IMR-90 (cell line): Measurements from ENCODE around the gene COL5A1. TPM values are rescaled to one million over a fixed set of nuclear protein-coding genes. Genes with fewer than 3 reads are reported as not detected.

Source experiments
- ATAC-seq: fragments of 200-7000 bp; cut with Tn5 transposase; 2 replicates; pipeline ENCODE4 v1.9.1; 2020; ENCODE audit warnings: low read depth, mild to moderate bottlenecking, moderate library complexity
- BruUV-seq: library from RNA; stranded (reverse); fragments of 400-500 nt; replicated peaks from 2 replicates; lab custom pipeline; 2021; lab: Mats Ljungman, UMichigan
- CTCF ChIA-PET: fragments of 300-600 bp; formaldehyde crosslinking; extraction: SDS; loops from one replicate; lab custom pipeline; 2021; ENCODE audit warnings: antibody characterized with exemption; lab: Yijun Ruan, JAX
- POLR2A ChIA-PET: fragments of 300-600 bp; sonication (Branson Sonifier 250); formaldehyde crosslinking; loops from one replicate; lab custom pipeline; 2022; ENCODE audit warnings: antibody characterized with exemption; ENCODE audit not compliant: unreplicated experiment; lab: Charles Lee
- DNase-seq: peaks from one replicate; pipeline ENCODE4 v3.0.0; 2013
- H2AFZ ChIP-seq: replicated peaks from 2 replicates; pipeline ENCODE3; 2013; ENCODE audit warnings: low read length, mild to moderate bottlenecking; ENCODE audit not compliant: poor library complexity
- H2AK5ac ChIP-seq: 2 replicates; pipeline ENCODE4 v1.6.1; 2013; ENCODE audit warnings: low read depth, low read length, inconsistent platforms
- H2AK9ac ChIP-seq: replicated peaks from 2 replicates; pipeline ENCODE3; 2013; ENCODE audit warnings: mild to moderate bottlenecking, low read depth, low read length, moderate library complexity; ENCODE audit not compliant: poor library complexity
- H2BK120ac ChIP-seq: 2 replicates; pipeline ENCODE4 v1.6.1; 2013; ENCODE audit warnings: low read depth, low read length, inconsistent platforms
- H2BK15ac ChIP-seq: 3 replicates; pipeline ENCODE4 v1.6.1; 2013; ENCODE audit warnings: low read depth, low read length, inconsistent platforms
- H2BK20ac ChIP-seq: 2 replicates; pipeline ENCODE4 v1.6.1; 2013; ENCODE audit warnings: low read depth, mild to moderate bottlenecking, inconsistent platforms, low read length, moderate library complexity
- H2BK5ac ChIP-seq: 2 replicates; pipeline ENCODE4 v1.6.1; 2013; ENCODE audit warnings: mild to moderate bottlenecking, low read depth, low read length, inconsistent platforms; ENCODE audit not compliant: poor library complexity, severe bottlenecking
- H3K14ac ChIP-seq: replicated peaks from 2 replicates; pipeline ENCODE4 v1.6.1; 2013; ENCODE audit warnings: low read depth, low read length, inconsistent platforms
- H3K18ac ChIP-seq: 2 replicates; pipeline ENCODE4 v1.6.1; 2013; ENCODE audit warnings: low read depth, low read length, control low read depth
- H3K23ac ChIP-seq: 2 replicates; pipeline ENCODE4 v1.6.1; 2013; ENCODE audit warnings: low read depth, low read length, inconsistent platforms
- H3K27ac ChIP-seq: 2 replicates; pipeline ENCODE4 v1.5.1; 2013; ENCODE audit warnings: mild to moderate bottlenecking, control low read depth, low read length; ENCODE audit not compliant: insufficient read depth
- H3K27me3 ChIP-seq: 2 replicates; pipeline ENCODE4 v1.6.1; 2013; ENCODE audit warnings: low read length; ENCODE audit not compliant: control insufficient read depth, insufficient read depth
- H3K36me3 ChIP-seq: 2 replicates; pipeline ENCODE4 v1.6.1; 2013; ENCODE audit warnings: low read length, mixed read lengths; ENCODE audit not compliant: control insufficient read depth, insufficient read depth
- H3K4ac ChIP-seq: 2 replicates; pipeline ENCODE4 v1.6.1; 2013; ENCODE audit warnings: low read depth, low read length, inconsistent platforms
- H3K4me1 ChIP-seq: 2 replicates; pipeline ENCODE4 v1.6.1; 2013; ENCODE audit warnings: low read length, mixed read lengths; ENCODE audit not compliant: control insufficient read depth, insufficient read depth
- H3K4me2 ChIP-seq: 2 replicates; pipeline ENCODE4 v1.6.1; 2013; ENCODE audit warnings: low read depth, mild to moderate bottlenecking, control low read depth, low read length, moderate library complexity
- H3K4me3 ChIP-seq: 2 replicates; pipeline ENCODE4 v1.5.1; 2013; ENCODE audit warnings: low read depth, mild to moderate bottlenecking, control low read depth, low read length, moderate library complexity; ENCODE audit not compliant: insufficient read depth
- H3K56ac ChIP-seq: 2 replicates; pipeline ENCODE4 v1.6.1; 2013; ENCODE audit warnings: low read length, inconsistent platforms; ENCODE audit not compliant: insufficient read depth; ENCODE audit errors: extremely low read depth
- H3K79me1 ChIP-seq, 2 experiments: 2 replicates each; pipeline ENCODE4 v1.6.1; 2013; ENCODE audit warnings: low read length in 2 of 2, inconsistent platforms in 1 of 2, low read depth in 1 of 2
- H3K9ac ChIP-seq: 2 replicates; pipeline ENCODE4 v1.6.1; 2013; ENCODE audit warnings: low read depth, low read length, control low read depth
- H3K9me1 ChIP-seq: 2 replicates; pipeline ENCODE4 v1.6.1; 2013; ENCODE audit warnings: low read length, inconsistent platforms; ENCODE audit not compliant: insufficient read depth
- H3K9me3 ChIP-seq: 2 replicates; pipeline ENCODE4 v1.6.1; 2013; ENCODE audit warnings: low read length; ENCODE audit not compliant: control insufficient read depth, insufficient read depth
- H4K20me1 ChIP-seq: 2 replicates; pipeline ENCODE4 v1.6.1; 2013; ENCODE audit warnings: low read length, inconsistent platforms; ENCODE audit not compliant: insufficient read depth
- H4K5ac ChIP-seq: 2 replicates; pipeline ENCODE4 v1.6.1; 2013; ENCODE audit warnings: mild to moderate bottlenecking, low read depth, low read length, control low read depth
- H4K8ac ChIP-seq, 2 experiments: 2 replicates each; pipeline ENCODE4 v1.6.1; 2013; ENCODE audit warnings: low read depth in 2 of 2, low read length in 2 of 2, control low read depth in 1 of 2, inconsistent platforms in 1 of 2
- H4K91ac ChIP-seq: 2 replicates; pipeline ENCODE4 v1.6.1; 2013; ENCODE audit warnings: low read depth, low read length, inconsistent platforms; ENCODE audit not compliant: insufficient read depth
- BHLHE40 ChIP-seq: fragments of 150-350 bp; IDR thresholded peaks from 2 replicates; pipeline ENCODE4 v1.6.1; 2016; ENCODE audit warnings: mild to moderate bottlenecking, low read depth, low read length
- CHD1 ChIP-seq: IDR thresholded peaks from 2 replicates; pipeline ENCODE4 v1.6.1; 2012; ENCODE audit warnings: low read depth, low read length, improper control_type of control experiment
- NFE2L2 ChIP-seq: fragments of 150-350 bp; IDR thresholded peaks from 2 replicates; pipeline ENCODE4 v1.6.1; 2016; ENCODE audit warnings: low read depth, mild to moderate bottlenecking, low read length
- POLR2A ChIP-seq: IDR thresholded peaks from 2 replicates; pipeline ENCODE4 v1.6.1; 2012; ENCODE audit warnings: mild to moderate bottlenecking, low read depth, low read length
- RAD21 ChIP-seq: IDR thresholded peaks from 2 replicates; pipeline ENCODE4 v1.6.1; 2012; ENCODE audit warnings: low read length, improper control_type of control experiment
- RCOR1 ChIP-seq: IDR thresholded peaks from 2 replicates; pipeline ENCODE4 v1.6.1; 2012; ENCODE audit warnings: mild to moderate bottlenecking, low read length, improper control_type of control experiment; ENCODE audit not compliant: insufficient replicate concordance
- WGBS, 2 experiments: methylation state at CpG; one replicate each; pipeline versions ENCODE4 v1.1.5 to v1.1.7; 2013; ENCODE audit warnings: missing lambda C conversion rate in 2 of 2; ENCODE audit not compliant: insufficient read length in 1 of 2; ENCODE audit errors: extremely low coverage in 2 of 2; 5-methylcytosine and 5-hydroxymethylcytosine counted together
- dilution Hi-C: fragments of 300-500 bp; cut with HindIII; formaldehyde crosslinking; loops from one replicate; pipeline ENCODE4 v1.14.3; 2018; ENCODE audit warnings: low sequenced_read_pairs; ENCODE audit not compliant: unreplicated experiment
- in situ Hi-C: fragments of 300-500 bp; cut with MboI; formaldehyde crosslinking; loops from 3 replicates; pipeline ENCODE4 v1.14.3; 2019; ENCODE audit warnings: low sequenced_read_pairs, inconsistent platforms, mixed read lengths
- intact Hi-C: fragments of 100-400 bp; cut with micrococcal nuclease; formaldehyde crosslinking; loops from 2 replicates; pipeline ENCODE4 v1.10.0; 2022
- polyA plus RNA-seq, 3 experiments: library from polyadenylated mRNA; depleted of rRNA; stranded (reverse); fragments of >200 nt; gene quantifications; 2 replicates each; pipeline ENCODE4 v1.2.3, GENCODE V29; 2012; ENCODE audit warnings: low replicate concordance in 1 of 3
- total RNA-seq: library from RNA; depleted of rRNA; stranded (reverse); fragments of >200 nt; gene quantifications from 2 replicates; pipeline ENCODE4 v1.2.3, GENCODE V29; 2012
- TF ChIP-seq, protein P1 (sequence below): fragments of 150-350 bp; IDR thresholded peaks from 2 replicates; pipeline ENCODE4 v1.6.1; 2017; ENCODE audit warnings: mild to moderate bottlenecking, antibody characterized with exemption, low read length, low read depth
- TF ChIP-seq, protein P2 (sequence below): fragments of 150-350 bp; IDR thresholded peaks from 2 replicates; pipeline ENCODE4 v1.6.1; 2016; ENCODE audit warnings: low read depth, mild to moderate bottlenecking, low read length, moderate library complexity, borderline replicate concordance

Gene COL5A1
- total and polyA plus RNA-seq, 2 of the 4 experiments (the other 2 are of a cell fraction), result 19.2 to 173 TPM

DNA sequence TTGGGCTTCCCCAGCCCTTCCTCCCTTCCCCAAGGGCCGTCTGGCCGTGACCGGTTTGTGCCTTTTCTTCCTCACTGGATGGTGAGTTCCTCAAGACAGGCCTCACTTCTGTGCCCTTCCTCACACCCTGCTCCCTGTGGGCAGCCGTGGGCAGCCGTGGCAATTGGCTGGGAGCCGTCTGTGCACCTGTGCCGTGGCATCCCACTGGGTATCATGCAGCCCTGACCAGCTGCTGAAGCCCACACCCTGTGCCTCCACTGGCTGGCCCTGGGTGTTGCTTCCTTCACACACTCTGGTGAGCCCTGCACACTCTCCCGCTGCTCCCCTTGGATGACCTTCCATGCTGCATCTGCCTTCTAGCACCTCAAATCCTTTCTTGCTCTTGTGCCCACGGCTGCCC, 100.2 kb downstream of the COL5A1 start:
- Histone ChIP-seq H3K27me3 (no peaks in the 10 kb centered on the region), H3K4me2 (no peak overlapping the region), H4K8ac (no peak overlapping the region), H4K5ac (no peak overlapping the region), H3K9me1 (peaks cover 9% of the 10 kb centered on the region), H3K56ac (no peak overlapping the region), H3K9me3 (no peaks in the 10 kb centered on the region), H3K4me3 (no peak overlapping the region), H3K27ac (no peak overlapping the region), H3K9ac (no peak overlapping the region), H2AFZ (no peak overlapping the region), H4K20me1 (peaks cover 81% of the 10 kb centered on the region), H3K4me1 (no peaks in the 10 kb centered on the region), H3K79me1 (peaks cover 12 to 76% of the 10 kb centered on the region in 2 experiments), H3K14ac (no peak overlapping the region), H2AK9ac (peak overlapping the region; percentile 7), H2AK5ac (no peak overlapping the region), H3K4ac (no peak overlapping the region), H3K23ac (no peak overlapping the region), H2BK120ac (no peak overlapping the region), H4K91ac (no peak overlapping the region), H3K18ac (no peak overlapping the region), H2BK15ac (no peak overlapping the region), H2BK5ac (no peak overlapping the region), H3K36me3 (peaks cover 87% of the 10 kb centered on the region), H2BK20ac (no peak overlapping the region)
- intact Hi-C loops, result no loop called here
- DNase-seq (no peak), ATAC-seq (no peak)
- dilution Hi-C loops, result no loop called here
- BruUV-seq, result no TSS peak
- TF ChIP-seq, protein P1, sequence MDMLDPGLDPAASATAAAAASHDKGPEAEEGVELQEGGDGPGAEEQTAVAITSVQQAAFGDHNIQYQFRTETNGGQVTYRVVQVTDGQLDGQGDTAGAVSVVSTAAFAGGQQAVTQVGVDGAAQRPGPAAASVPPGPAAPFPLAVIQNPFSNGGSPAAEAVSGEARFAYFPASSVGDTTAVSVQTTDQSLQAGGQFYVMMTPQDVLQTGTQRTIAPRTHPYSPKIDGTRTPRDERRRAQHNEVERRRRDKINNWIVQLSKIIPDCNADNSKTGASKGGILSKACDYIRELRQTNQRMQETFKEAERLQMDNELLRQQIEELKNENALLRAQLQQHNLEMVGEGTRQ, result no peak
- TF ChIP-seq BHLHE40 (no peak), RAD21 (no peak), RCOR1 (no peak), POLR2A (no peak), CHD1 (no peak), NFE2L2 (no peak)
- TF ChIP-seq, protein P2, sequence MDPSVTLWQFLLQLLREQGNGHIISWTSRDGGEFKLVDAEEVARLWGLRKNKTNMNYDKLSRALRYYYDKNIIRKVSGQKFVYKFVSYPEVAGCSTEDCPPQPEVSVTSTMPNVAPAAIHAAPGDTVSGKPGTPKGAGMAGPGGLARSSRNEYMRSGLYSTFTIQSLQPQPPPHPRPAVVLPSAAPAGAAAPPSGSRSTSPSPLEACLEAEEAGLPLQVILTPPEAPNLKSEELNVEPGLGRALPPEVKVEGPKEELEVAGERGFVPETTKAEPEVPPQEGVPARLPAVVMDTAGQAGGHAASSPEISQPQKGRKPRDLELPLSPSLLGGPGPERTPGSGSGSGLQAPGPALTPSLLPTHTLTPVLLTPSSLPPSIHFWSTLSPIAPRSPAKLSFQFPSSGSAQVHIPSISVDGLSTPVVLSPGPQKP, result no peak
- 100% methylated on average over 2 of the region's 9 CpGs; no CpG with 5 or more reads in 1 of the 2 experiments for WGBS, 2 experiments
- ChIA-PET POLR2A (no interaction called here), CTCF (no interaction called here)
- in situ Hi-C loops, result no loop called here
